Measurements from ENCODE around the gene MGLL.

The MGLL gene

GRCh38 chr3:127680146-127680661 lies 142.1 kb downstream of the MGLL start:
- TF ChIP-seq CTCF (IDR thresholded peaks at IDR 0.05; ENCODE audit: unreplicated experiment in 3 of 3): no peak
- H3K27me3 Mint-ChIP-seq (ENCODE audit: low read depth): peaks cover 6% of the 10 kb centered on the region
- H3K36me3 Mint-ChIP-seq (ENCODE audit: low read depth): peaks cover 3% of the 10 kb centered on the region
- no peak overlapping the region for H3K27ac Mint-ChIP-seq
- H3K9me3 Mint-ChIP-seq: no peaks in the 10 kb centered on the region
- H3K4me3 Mint-ChIP-seq: no peak overlapping the region
- peaks cover 20% of the 10 kb centered on the region for H3K4me1 Mint-ChIP-seq

DNA sequence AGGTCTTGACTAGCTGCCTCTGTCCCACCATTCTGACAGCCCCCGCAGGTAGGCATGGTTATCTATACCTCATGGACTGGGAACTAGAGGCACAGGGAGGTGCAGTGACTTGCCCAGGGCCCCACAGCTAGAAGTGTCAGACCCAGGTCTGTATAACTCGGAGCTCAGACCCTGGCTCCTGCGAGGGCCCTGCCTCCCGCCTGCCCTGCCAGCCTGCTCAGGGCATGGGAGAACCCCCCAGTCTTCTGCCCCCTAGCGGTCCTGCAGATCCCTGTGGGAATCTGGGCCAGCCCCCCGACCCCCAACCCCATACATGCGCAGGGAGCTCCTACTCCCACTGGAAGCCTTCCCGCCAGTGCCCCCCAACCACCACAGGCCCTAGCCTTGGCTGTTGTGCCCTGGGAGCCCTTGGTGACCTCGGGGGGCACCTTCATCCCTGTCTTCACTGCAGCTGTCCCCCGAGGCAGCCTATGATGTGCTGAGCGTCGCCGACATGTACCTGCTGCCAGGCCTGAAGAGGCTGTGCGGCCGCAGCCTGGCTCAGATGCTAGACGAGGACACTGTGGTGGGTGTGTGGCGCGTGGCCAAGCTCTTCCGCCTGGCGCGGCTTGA lies 142.7 kb downstream of the MGLL start:
- H3K36me3 Mint-ChIP-seq (ENCODE audit: low read depth): peaks cover 3% of the 10 kb centered on the region
- peaks cover 11% of the 10 kb centered on the region for H3K27me3 Mint-ChIP-seq (ENCODE audit: low read depth)
- no peak for TF ChIP-seq CTCF (IDR thresholded peaks at IDR 0.05; ENCODE audit: unreplicated experiment in 3 of 3)
- no peaks in the 10 kb centered on the region for H3K9me3 Mint-ChIP-seq
- H3K27ac Mint-ChIP-seq: no peak overlapping the region
- H3K4me3 Mint-ChIP-seq: no peak overlapping the region
- H3K4me1 Mint-ChIP-seq: peaks cover 23% of the 10 kb centered on the region

GRCh38 chr3:127678611-127679533 lies 143.4 kb downstream of the MGLL start:
- peaks cover 3% of the 10 kb centered on the region for H3K36me3 Mint-ChIP-seq (ENCODE audit: low read depth)
- TF ChIP-seq CTCF (IDR thresholded peaks at IDR 0.05; ENCODE audit: unreplicated experiment in 3 of 3): no peak
- H3K27ac Mint-ChIP-seq: no peak overlapping the region
- H3K4me1 Mint-ChIP-seq: peaks cover 27% of the 10 kb centered on the region
- H3K27me3 Mint-ChIP-seq (ENCODE audit: low read depth): peaks cover 11% of the 10 kb centered on the region
- H3K9me3 Mint-ChIP-seq: no peaks in the 10 kb centered on the region
- no peak overlapping the region for H3K4me3 Mint-ChIP-seq

DNA sequence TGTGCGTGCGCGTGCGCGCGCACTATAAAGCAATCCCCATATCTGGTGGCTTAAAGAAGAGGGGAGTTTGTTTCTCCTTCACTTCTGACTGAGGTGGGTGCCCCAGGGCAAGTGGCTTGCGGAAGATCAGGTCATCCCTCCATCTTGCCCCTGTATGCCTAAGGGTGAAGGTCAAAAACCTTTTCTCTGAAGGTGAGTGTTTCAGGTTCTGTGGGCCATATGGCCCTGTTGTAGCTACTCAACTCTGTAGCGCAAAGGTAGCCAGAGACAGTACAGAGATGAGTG lies 144.1 kb downstream of the MGLL start:
- no peak overlapping the region for H3K27ac Mint-ChIP-seq

DNA sequence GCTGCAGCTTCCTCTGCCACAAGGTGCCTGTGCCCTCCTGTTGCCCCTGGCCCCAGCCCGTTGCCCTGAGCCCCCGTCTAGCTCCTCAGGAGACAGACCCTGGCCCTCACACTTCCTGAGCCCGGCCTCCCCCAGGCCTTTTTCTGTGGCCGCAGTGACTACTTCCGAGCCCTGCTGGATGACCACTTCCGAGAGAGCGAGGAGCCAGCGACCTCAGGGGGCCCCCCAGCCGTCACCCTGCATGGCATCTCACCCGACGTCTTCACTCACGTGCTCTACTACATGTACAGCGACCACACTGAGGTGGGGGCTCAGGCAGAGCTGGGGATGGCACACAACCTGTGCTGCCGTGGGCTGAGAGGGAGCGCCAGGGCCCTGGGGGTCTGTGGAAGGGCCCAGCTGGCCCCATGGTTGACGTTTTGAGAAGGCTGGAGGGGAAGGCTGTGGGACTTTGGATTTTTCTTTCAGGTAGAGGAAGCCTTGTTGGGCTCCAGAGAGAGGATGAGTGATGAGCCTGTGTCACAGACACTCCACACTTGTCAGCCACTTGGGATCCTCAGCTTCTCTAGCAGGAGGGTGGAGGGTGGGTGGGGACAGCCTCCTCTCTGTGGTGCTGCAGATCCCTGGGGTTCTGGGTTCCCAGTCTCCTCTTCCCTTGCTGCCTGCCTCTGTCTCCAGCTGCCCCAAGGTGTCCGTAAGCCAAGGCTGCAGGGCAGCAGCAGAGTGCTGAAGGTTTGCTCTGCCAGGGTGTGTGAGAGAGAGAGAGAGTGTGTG lies 144.6 kb downstream of the MGLL start:
- no peak for TF ChIP-seq CTCF (IDR thresholded peaks at IDR 0.05; ENCODE audit: unreplicated experiment in 3 of 3)
- no peaks in the 10 kb centered on the region for H3K9me3 Mint-ChIP-seq
- H3K27me3 Mint-ChIP-seq (ENCODE audit: low read depth): peaks cover 11% of the 10 kb centered on the region
- peaks cover 27% of the 10 kb centered on the region for H3K4me1 Mint-ChIP-seq
- no peak overlapping the region for H3K4me3 Mint-ChIP-seq
- no peak overlapping the region for H3K27ac Mint-ChIP-seq
- H3K36me3 Mint-ChIP-seq (ENCODE audit: low read depth): peaks cover 3% of the 10 kb centered on the region

More for the DNA sequence above, 144.1 kb downstream of the MGLL start:
- H3K27me3 Mint-ChIP-seq (ENCODE audit: low read depth): peaks cover 11% of the 10 kb centered on the region
- no peak for TF ChIP-seq CTCF (IDR thresholded peaks at IDR 0.05; ENCODE audit: unreplicated experiment in 3 of 3)
- H3K36me3 Mint-ChIP-seq (ENCODE audit: low read depth): peaks cover 3% of the 10 kb centered on the region
- no peaks in the 10 kb centered on the region for H3K9me3 Mint-ChIP-seq
- no peak overlapping the region for H3K4me3 Mint-ChIP-seq
- H3K4me1 Mint-ChIP-seq: peaks cover 27% of the 10 kb centered on the region
